K562 treated with DMSO at 1 percent for 12 hours (cell line): ENCODE measurements around the gene WIPF1. TPM values are rescaled to one million over a fixed set of nuclear protein-coding genes. Genes with fewer than 3 reads are reported as not detected.

Source experiments
- total RNA-seq: library from RNA; unstranded; fragments of 300-600 nt; gene quantifications from 2 replicates; pipeline ENCODE4 v1.2.3, GENCODE V29; 2022; ENCODE audit not compliant: insufficient read depth

Gene WIPF1, protein sequence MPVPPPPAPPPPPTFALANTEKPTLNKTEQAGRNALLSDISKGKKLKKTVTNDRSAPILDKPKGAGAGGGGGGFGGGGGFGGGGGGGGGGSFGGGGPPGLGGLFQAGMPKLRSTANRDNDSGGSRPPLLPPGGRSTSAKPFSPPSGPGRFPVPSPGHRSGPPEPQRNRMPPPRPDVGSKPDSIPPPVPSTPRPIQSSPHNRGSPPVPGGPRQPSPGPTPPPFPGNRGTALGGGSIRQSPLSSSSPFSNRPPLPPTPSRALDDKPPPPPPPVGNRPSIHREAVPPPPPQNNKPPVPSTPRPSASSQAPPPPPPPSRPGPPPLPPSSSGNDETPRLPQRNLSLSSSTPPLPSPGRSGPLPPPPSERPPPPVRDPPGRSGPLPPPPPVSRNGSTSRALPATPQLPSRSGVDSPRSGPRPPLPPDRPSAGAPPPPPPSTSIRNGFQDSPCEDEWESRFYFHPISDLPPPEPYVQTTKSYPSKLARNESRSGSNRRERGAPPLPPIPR
- 2.8 and 8.5 TPM in 2 replicates for total RNA-seq

GRCh38 chr2:174597345-174598047 lies at the start of gene WIPF1:
Gene WIPF1 (minus strand): TSS chr2:174597804. CDS start chr2:174585573, 12,231 bp downstream.

Other genes with a start within 250 kb of the WIPF1 start
- gene SCRN3, start 202.1 kb downstream of the WIPF1 start, total RNA-seq, result 8.4 and 27.3 TPM in 2 replicates
- 6.3 TPM in 1 of 2 replicates, not detected in the other for gene GPR155, start 110.8 kb downstream of the WIPF1 start, total RNA-seq
- gene CHRNA1, start 166.7 kb upstream of the WIPF1 start, total RNA-seq, result not detected in 2 replicates